DLD1 (cell line): ENCODE data around the gene PRIM2.
"Not testable (repeated sequence)": the region's sequence is repeated elsewhere in the genome, so short reads cannot be mapped to it uniquely, and the experiment has no call there.

Source experiments
- in situ Hi-C: cut with HindIII; loops from 2 replicates; pipeline ENCODE4 v1.10.0; 2017; ENCODE audit warnings: low sequenced_read_pairs

The PRIM2 gene

GRCh38 chr6:57359766-57360165 is 42.3 kb downstream of the PRIM2 start:
- in situ Hi-C loops, result not testable (repeated sequence)

- in situ Hi-C loops, result not testable (repeated sequence)
Observed at GRCh38 chr6:57362340-57362739, 44.9 kb downstream of the PRIM2 start.

- in situ Hi-C loops, result not testable (repeated sequence)
Observed at GRCh38 chr6:57365076-57365583, 47.7 kb downstream of the PRIM2 start.

GRCh38 chr6:57368965-57369731 is 51.7 kb downstream of the PRIM2 start:
- in situ Hi-C loops, result not testable (repeated sequence)

- in situ Hi-C loops, result not testable (repeated sequence)
Observed at GRCh38 chr6:57371779-57372178, 54.3 kb downstream of the PRIM2 start.

- in situ Hi-C loops, result not testable (repeated sequence)
Observed at GRCh38 chr6:57374764-57375163, 57.3 kb downstream of the PRIM2 start.

GRCh38 chr6:57376083-57376482 is 58.7 kb downstream of the PRIM2 start:
- in situ Hi-C loops, result not testable (repeated sequence)

GRCh38 chr6:57389038-57389592 is 71.7 kb downstream of the PRIM2 start:
- in situ Hi-C loops, result not testable (repeated sequence)

GRCh38 chr6:57390818-57391217 is 73.4 kb downstream of the PRIM2 start:
- in situ Hi-C loops, result not testable (repeated sequence)

GRCh38 chr6:57392047-57392446 is 74.6 kb downstream of the PRIM2 start:
- in situ Hi-C loops, result not testable (repeated sequence)

- in situ Hi-C loops, result not testable (repeated sequence)
Observed at GRCh38 chr6:57419341-57419740, 101.9 kb downstream of the PRIM2 start.

GRCh38 chr6:57421503-57421902 is 104.1 kb downstream of the PRIM2 start:
- in situ Hi-C loops, result no loop called here

GRCh38 chr6:57423468-57423867 is 106.0 kb downstream of the PRIM2 start:
- in situ Hi-C loops, result no loop called here

- in situ Hi-C loops, result not testable (repeated sequence)
Observed at GRCh38 chr6:57431742-57432141, 114.3 kb downstream of the PRIM2 start.

GRCh38 chr6:57432157-57432556 is 114.7 kb downstream of the PRIM2 start:
- in situ Hi-C loops, result no loop called here

GRCh38 chr6:57432919-57433684 is 115.7 kb downstream of the PRIM2 start:
- in situ Hi-C loops, result no loop called here

GRCh38 chr6:57433790-57434189 is 116.4 kb downstream of the PRIM2 start:
- in situ Hi-C loops, result not testable (repeated sequence)

- in situ Hi-C loops, result no loop called here
Observed at GRCh38 chr6:57434944-57435343, 117.5 kb downstream of the PRIM2 start.

- in situ Hi-C loops, result no loop called here
Observed at GRCh38 chr6:57435475-57436160, 118.2 kb downstream of the PRIM2 start.

- in situ Hi-C loops, result not testable (repeated sequence)
Observed at GRCh38 chr6:57440735-57441134, 123.3 kb downstream of the PRIM2 start.

- in situ Hi-C loops, result not testable (repeated sequence)
Observed at GRCh38 chr6:57442133-57442532, 124.7 kb downstream of the PRIM2 start.
